HG02973 (cell line): ENCODE data around the gene RENBP.

Experiments
- ATAC-seq: cut with Tn5 transposase; IDR thresholded peaks from one replicate; pipeline ENCODE4 v1.9.1; 2021; ENCODE audit warnings: moderate library complexity; ENCODE audit not compliant: unreplicated experiment

The RENBP gene

DNA sequence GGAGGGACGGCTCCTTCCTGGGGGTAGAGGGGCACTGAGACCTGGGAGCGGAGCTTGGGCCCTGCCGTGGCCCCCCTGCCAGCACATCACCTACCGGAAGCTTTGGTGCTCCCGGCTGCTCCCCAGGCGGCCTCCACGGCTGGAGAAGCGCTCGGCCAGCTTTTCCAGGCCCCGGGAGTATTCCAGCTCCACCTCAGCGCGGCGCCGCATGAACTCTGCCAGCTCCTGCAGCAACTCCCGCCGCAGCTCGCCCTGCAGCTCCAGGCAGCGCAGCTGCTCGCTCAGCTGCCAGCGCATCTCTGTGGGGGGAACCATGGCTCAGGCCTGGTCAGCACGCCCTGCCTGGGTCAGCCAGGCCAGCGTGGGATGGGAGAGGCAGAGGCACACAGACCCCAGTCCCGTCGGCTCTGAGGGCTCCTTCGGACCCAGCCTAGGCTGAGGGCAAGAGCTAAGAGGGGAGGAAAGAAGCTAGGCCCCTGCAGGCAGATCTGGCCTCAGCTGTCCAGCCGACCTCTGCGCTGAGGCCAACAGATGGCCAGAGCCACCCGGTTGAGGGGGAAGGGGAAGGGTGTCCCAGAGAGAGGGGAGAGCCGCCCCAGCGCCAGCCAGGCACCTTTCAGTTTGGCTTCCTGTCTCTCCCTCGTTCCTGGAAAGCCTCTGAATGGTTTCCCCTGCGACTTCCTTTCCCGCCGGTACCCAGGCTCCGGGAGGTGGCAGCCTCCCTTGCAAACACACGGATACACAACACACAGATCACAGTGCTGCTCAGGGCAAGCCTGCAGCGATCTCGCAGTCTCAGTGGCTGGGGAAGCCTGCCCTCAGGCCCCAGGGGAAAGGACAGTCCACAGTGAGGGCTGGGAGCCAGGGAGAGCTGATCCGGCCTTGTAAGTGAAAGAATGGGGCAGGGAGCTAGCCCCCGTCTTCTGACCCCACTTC lies 22.7 kb downstream of the RENBP start:
- ATAC-seq: no peak

DNA sequence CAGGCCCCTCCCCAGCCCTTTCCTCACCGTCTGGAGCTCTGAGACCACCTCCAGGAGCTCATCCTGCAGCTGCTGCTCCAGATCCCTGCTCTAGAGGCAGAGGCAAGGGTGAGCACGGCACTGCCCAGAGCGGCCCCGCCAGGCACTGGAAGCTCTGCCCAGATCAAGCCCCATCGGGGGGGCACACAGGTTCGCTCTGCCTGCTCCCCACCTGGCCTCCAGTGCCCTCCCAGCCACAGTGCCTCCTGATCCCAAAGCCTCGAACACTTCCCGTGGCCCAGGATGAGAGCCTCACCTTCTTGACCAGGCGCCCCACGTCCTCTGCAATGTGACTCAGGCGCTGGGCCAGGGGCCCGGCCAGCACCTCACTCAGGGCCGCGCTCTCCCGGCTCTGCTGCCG lies 23.4 kb downstream of the RENBP start:
- no peak for ATAC-seq

DNA sequence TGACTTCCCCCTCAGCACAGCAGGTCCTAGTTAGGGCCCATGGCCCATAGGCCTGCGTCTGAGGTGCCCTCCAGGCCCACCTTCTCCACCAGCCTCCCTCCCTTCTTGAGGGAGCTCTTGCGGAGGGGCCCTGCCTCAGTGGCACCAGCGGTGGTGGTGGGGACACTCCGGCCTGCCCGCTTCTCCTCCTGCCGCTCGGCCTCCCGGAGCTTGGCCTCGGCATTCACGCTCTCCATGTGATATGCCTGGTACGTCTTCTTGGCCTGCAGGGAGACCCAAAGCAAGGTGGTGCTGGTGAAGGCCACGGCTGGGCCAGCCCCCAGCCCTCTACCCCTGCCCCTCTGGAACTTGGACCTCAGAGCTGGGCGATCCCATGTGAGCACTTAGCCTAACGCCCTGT lies 23.9 kb downstream of the RENBP start:
- no peak for ATAC-seq

DNA sequence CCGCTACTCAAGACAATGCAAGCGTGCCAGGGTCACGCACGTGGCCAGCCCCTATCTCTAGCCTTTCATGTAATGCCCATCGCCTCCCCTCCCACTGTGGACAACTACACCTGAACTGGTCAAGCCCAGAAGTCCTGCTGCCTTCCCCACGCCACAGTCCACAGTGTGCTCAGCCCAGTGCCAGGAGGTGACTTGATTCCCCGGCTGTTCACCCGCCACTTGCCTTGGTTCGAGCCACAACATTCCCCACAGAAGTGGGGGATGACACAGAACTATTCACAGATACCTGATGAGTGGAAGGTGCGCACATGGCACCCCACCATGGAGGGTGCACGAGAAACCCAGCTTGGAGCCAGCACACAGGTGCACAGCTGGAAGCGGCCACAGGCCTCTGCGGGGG lies 25.2 kb downstream of the RENBP start:
- ATAC-seq: no peak

DNA sequence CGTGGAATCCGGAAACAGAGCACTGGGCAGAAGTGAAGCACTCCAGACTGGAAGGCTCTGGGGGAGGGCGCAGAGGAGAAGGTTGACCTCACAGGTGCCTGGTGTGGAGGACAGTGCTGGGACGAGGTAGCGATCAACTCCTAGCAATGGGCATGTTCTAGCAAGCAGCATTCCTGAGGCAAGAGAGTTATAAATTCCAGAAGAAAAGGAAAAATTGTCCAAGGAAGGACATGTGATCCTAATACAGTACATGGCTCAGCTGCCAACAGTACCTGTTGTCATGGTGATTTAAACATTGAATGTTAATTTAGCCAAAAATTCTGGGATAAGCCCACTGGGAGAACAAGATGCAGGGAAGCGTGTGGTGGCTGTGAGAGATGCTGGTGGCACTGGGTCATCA lies 26.6 kb downstream of the RENBP start:
- ATAC-seq: no peak

DNA sequence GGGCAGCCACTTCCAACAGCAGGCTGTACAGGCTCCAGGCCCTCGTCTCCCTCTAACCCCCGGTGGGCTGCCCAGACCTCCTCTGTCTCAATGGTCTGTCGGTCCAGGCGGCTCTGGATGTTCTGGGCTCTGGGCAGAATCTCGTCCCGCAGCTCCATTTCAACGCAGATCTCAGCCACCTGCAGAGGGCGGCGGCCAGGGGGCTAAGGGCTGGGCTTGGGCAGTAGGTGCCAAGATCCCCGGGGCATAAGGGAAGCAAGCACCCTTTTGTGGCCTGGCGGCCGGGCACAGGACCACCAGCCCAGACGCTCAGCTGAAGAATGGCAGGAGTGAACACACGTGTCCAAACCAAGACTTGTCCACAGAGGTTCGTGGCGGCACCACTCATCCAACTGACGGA lies 30.7 kb downstream of the RENBP start:
- no peak for ATAC-seq

DNA sequence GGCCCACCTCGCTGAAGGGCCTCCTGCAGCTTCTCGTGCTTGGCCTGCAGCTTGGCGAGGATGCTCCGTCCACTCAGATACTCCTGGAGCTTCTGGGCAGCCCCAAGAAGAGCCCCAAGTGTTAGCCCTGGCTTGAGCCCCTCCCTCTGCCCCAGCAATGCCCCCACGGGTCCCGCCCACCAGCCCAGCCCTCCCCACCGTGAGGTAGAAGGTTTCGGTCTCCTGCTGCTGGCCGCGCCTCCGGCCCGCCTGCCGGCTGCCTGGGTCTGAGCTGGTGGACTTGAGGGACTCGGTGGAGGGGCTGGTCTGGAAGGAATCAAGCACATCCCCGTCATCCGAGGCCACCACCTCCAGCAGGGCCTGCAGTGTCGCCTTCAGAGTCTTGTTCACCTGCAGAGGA lies 31.2 kb downstream of the RENBP start:
- ATAC-seq: no peak

DNA sequence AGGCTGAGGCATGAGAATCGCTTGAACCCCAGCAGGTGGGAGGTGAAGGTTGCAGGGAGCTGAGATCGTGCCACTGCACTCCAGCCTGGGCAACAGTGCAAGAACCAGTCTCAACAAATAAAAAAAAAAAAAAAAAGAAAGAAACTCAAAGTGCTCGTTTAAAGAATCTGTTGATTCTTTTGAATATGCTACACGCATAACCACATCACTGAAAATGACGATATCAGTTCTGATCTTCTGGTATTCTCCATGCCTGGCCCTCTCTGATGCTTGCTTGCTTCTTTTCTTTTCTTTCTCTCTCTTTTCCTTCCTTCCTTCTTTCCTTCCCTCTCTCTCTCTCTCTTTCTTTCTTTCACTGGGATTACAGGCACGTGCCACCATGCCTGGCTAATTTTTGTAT lies 32.6 kb downstream of the RENBP start:
- no peak for ATAC-seq

DNA sequence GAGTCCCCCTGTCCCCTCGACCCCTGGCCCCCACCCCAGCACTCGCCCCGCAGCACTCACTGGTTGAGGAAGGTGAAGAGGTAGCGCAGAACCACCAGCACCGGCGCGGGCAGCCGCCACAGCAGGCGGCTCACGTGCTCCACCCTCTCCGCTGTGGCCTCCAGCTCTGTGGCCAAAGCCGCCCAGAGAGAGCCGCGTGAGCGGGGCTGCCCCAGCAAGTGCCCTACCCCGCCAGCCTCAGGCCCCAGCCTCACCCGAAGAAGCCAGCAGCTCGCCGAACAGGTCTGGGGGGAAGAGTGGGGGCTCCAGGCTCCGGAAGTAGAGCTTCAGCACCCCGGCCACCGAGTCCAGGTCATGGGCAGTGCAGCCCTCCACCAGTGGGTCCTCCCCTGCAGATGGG lies 34.0 kb downstream of the RENBP start:
- no peak for ATAC-seq

DNA sequence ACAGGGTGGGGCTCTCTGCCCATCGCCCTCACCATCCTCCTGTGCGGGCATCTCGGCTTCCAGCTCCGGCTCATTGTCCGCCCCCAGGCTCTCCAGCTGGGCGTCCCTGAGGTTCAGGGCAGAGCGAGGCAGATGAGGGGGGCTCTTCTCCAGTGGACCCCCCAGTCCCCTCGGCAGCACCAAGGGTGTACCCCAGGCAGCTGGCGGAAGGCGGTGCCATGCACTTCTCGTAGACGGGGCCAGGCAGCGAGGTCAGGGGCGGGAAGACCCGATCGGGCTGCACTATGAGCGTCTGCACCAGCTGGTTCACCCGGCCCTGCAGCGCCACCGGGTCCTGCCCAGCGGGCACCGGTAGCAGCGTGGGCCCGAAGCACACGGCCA lies 34.5 kb downstream of the RENBP start:
- ATAC-seq: no peak

DNA sequence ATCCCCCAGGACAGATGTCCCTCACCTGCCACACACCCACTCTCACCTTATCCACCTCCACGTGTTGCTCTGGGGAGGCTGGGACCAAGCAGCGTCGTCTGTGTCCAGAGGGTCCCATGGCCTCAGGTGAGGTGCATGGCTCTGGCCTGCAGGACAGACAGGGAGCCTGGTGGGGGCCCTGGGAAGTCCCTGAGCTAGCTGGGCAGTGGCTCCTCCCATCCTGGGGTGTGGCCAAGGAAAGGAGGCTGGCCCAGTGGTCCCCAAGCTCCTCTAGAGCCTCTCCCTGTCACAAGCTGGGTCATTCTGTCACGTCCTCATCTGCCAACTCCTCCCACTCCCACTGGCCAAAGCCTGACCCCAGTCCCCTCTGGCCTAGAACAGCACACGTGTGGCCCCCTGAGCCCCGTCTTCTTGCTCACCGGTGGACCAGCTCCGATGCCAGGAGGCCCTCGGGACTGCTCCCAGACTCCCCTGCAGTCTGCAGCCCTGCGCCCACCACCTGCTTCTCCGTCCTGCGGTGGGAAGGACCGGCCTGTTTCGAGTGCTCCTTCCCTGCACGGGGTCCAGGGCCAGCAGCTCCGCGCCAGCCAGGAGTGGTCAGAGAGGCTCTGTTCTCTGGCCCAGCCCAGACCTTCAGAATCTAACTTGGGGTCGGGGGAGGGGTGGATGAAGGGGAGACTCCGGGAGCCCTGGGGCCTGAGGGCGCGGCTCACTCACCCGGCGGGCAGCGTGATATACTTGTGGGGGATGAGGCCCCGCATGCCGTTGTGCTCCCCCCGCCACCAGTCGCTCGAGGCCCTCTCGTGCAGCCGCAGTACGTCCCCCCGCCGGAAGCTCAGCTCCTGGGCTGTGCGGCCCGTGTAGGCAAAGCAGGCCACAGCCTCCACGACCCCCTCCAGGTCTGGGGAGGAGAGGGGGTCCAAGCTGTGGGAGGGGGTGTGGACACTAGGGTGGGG lies 35.1 kb downstream of the RENBP start:
- no peak for ATAC-seq

DNA sequence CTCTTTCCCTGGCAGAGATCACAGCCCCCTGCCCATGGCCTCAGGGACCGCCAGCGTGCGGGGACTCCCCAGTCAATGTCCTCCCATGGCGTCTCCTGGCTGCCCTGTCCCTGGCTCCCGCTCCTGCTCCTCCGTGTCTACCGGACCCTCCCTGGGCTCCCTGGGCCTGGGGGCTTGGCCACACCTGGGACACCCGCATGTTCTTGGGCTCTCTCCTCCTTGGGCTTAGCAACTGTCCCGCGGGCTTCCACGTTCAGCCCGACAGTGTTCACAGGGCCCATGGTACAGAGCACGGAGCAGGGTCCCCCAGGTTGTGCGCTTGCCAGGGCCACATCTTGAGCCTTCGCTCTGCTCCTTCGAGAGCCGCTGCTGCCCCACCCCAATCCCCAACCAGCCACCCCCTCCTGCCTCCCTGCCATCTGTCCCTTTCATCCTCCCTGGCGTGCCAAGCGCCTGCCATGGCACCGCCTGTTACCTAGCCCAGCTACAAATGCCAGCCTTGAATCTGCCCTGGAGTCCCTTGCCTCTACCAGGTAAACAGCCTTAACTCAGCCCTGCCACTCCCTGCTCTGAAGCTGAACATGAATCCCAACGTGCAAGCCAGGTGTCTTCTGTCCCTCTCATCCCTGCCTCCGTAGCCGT lies 36.1 kb downstream of the RENBP start:
- ATAC-seq: no peak

DNA sequence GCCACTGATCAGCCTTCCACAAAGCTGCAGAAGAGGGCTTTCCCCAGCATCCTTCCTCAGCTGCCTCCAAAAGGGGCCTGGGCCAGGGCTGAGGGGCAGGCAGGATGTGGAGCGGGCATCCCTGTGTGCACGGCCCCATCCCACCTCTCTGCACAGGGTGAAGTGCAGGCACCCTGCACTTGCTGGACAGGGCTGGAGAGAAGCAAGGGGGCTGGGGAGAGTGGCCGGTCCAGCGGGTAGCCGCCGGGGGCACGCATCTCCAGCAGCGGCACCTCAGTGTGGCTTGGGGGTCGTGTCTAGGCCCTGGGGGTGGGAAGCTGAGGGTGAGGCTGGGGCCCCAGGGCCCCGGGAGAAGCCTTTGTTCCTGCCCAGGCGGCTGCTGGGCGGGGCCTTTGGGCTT lies 37.0 kb downstream of the RENBP start:
- ATAC-seq: no peak

DNA sequence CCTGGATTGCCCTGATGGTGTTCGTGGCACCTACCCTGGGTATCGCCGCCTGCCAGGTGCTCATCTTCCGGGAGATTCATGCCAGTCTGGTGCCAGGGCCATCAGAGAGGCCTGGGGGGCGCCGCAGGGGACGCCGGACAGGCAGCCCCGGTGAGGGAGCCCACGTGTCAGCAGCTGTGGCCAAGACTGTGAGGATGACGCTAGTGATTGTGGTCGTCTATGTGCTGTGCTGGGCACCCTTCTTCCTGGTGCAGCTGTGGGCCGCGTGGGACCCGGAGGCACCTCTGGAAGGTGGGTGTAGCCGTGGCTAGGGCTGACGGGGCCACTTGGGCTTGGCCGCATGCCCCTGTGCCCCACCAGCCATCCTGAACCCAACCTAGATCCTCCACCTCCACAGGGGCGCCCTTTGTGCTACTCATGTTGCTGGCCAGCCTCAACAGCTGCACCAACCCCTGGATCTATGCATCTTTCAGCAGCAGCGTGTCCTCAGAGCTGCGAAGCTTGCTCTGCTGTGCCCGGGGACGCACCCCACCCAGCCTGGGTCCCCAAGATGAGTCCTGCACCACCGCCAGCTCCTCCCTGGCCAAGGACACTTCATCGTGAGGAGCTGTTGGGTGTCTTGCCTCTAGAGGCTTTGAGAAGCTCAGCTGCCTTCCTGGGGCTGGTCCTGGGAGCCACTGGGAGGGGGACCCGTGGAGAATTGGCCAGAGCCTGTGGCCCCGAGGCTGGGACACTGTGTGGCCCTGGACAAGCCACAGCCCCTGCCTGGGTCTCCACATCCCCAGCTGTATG lies 38.1 kb downstream of the RENBP start:
- ATAC-seq: no peak

DNA sequence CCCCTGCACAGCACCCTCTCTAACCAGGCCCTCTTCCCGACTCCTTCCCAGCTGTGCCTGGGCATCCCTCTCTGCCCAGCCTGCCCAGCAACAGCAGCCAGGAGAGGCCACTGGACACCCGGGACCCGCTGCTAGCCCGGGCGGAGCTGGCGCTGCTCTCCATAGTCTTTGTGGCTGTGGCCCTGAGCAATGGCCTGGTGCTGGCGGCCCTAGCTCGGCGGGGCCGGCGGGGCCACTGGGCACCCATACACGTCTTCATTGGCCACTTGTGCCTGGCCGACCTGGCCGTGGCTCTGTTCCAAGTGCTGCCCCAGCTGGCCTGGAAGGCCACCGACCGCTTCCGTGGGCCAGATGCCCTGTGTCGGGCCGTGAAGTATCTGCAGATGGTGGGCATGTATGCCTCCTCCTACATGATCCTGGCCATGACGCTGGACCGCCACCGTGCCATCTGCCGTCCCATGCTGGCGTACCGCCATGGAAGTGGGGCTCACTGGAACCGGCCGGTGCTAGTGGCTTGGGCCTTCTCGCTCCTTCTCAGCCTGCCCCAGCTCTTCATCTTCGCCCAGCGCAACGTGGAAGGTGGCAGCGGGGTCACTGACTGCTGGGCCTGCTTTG lies 38.9 kb downstream of the RENBP start:
- no peak for ATAC-seq

DNA sequence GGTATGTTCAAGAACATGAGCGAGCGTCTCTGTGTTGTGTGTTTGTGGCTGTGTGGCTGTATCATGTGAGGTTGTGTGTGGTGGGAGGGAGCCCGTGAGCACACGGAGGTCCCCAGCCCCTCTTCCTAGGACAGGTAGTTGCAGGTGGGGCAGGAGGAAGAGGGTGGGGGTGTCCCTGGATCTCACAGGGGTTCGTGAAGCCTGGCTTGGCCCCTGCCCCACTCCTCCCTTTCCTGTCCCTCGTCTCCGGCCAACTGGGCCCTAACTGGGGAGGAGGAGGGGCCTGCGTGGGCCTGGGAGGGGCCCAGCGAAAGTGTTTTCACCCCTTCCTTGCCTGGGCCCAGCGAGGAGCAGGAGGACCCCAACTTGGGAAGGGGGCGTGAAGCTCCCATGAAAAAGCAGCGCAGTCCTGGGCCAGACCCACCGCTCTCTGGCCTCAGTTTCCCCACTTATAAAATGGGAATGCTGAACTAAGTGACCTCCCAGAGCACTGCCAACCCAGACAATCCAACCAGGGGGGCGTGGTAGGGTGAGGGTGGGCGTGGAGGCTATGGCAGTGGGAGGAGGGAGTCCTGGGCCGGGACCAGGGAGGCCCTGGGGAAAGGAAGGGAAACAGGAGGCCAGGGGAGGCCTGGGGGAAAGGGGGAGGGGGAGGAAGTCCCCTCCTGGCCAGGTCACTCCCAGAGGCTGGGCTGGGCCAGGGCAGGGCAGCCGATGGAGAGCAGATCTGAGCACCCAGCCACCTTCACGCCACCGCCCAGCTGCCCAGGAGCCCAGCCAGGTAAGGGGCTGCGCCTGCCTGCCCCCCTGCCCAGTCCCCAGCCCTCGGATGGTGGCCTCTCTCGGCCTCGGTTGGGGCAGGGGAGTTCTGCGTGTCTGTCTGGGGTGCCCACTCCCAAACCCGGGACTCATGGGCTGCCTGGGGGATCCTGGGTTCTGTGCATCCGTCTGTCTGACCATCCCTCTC lies 40.2 kb downstream of the RENBP start, which contains the start of gene AVPR2:
AVPR2 (plus strand) TSS at position 683 of the 967 bp plus-strand sequence. CDS start 473 bp downstream, outside the sequence.
- no peak for ATAC-seq

DNA sequence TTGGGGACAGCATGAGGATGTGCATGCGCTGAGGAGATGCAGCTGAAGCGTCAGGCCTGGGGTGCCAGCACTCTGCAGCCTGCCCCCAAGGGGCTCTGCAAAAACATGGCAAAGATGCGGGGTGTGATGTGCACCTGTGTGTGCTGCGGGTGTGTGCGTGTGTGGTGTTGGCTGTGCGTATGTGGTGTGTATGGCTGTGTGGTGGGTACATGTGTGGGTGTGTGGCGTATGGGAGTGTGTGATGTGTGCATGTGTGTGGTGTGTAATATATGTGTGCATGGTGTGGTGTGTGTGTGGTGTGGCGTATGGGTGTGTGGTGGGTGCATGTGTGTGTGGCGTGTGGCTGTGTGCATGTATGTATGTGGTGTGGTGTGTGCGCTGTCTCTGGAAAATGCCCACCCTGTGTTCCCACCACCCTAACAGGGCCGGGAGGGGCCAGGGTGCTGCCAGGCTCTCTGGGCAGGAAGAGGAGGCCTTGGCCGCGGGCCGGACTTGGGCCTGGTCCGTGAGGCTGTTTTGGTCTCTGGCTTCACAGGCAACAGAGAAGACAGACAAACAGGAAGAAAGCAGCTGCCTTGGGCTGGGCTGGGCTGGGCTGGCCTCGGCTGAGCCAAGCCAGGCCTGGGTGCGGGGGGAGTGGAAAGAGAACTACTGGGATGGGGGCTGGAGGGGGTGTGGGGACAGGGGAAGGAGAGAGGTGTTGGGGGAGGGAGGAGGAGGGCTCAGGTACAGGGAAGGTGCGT lies 41.0 kb downstream of the RENBP start:
- ATAC-seq: no peak

DNA sequence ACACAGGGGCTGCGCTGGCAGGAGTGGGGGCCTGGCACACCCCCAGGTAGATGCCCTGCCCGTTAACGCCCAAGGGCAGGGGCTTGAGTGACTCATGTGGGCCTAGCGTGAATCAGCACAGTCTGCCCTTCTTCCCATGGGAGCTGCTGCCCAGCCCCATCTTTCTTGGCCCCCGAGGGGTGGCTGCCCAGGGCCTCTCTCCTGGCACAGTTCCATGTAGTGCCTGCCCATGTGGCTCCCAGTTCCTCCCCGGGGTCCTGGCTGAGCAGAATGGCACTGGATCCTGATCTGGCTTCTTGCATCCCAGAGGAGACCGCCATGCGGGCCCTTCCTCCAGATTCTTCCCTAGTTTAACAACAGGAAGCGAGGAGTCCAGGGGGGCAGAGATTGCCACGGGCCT lies 42.1 kb downstream of the RENBP start:
- no peak for ATAC-seq
